GM06990 (cell line): Measurements from ENCODE around the gene CDC73.

Experiments
- DNase-seq: peaks from one replicate; pipeline ENCODE4 v3.0.0-alpha.2; 2011; ENCODE audit not compliant: insufficient read length; ENCODE audit errors: extremely low read depth
- H3K27me3 ChIP-seq: replicated peaks from 2 replicates; pipeline ENCODE4 v1.6.0; 2011; ENCODE audit warnings: low read length; ENCODE audit not compliant: control insufficient read depth, insufficient read depth
- H3K36me3 ChIP-seq: 2 replicates; pipeline ENCODE4 v1.5.1; 2011; ENCODE audit warnings: low read length; ENCODE audit not compliant: control insufficient read depth, insufficient read depth
- H3K4me3 ChIP-seq: replicated peaks from 2 replicates; pipeline ENCODE4 v1.5.1; 2011; ENCODE audit warnings: low read depth, mild to moderate bottlenecking, control low read depth, low read length
- TF ChIP-seq, protein P1 (sequence below): IDR thresholded peaks from 2 replicates; pipeline ENCODE4 v1.5.1; 2011; ENCODE audit warnings: low read length, control low read depth, mild to moderate bottlenecking, inconsistent platforms; ENCODE audit not compliant: insufficient read depth, poor library complexity, severe bottlenecking

Gene CDC73

DNA sequence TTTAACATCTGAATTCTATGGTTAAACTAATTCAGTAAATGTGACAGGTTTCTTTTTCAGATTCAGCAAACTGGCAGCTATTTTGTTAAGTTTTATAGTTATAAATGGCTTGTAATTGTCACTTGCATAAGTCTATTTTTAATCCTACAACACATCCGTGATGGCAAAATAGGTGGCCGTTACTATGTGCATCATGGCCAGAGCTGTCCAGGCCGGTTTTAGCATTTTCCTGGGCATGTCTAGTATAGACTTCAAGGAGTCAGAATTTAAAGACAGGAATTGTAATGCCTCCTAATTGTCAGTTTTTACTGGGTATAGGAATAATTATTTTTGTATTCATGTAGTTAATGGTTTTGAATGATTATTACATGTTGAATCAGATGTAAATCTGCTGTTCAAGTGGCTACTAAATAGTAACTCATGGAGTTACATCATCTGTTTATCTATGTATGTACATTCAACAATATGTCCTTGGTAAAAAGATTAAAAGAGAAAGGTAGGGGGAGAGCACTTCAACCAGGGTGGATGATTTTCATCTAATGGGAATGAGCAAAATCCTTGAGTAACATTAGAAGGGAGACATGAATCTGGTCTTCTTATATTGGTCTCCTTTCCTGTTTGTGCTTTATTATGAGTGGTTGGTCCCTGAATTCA, 67.7 kb downstream of the CDC73 start:
- DNase-seq, result no peak
- no peaks in the 10 kb centered on the region for H3K27me3 ChIP-seq
- H3K36me3 ChIP-seq, result no peaks in the 10 kb centered on the region; the same call in 1 of the 2 replicates
- H3K4me3 ChIP-seq, result no peak overlapping the region
- TF ChIP-seq, protein P1, sequence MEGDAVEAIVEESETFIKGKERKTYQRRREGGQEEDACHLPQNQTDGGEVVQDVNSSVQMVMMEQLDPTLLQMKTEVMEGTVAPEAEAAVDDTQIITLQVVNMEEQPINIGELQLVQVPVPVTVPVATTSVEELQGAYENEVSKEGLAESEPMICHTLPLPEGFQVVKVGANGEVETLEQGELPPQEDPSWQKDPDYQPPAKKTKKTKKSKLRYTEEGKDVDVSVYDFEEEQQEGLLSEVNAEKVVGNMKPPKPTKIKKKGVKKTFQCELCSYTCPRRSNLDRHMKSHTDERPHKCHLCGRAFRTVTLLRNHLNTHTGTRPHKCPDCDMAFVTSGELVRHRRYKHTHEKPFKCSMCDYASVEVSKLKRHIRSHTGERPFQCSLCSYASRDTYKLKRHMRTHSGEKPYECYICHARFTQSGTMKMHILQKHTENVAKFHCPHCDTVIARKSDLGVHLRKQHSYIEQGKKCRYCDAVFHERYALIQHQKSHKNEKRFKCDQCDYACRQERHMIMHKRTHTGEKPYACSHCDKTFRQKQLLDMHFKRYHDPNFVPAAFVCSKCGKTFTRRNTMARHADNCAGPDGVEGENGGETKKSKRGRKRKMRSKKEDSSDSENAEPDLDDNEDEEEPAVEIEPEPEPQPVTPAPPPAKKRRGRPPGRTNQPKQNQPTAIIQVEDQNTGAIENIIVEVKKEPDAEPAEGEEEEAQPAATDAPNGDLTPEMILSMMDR, result no peak

DNA sequence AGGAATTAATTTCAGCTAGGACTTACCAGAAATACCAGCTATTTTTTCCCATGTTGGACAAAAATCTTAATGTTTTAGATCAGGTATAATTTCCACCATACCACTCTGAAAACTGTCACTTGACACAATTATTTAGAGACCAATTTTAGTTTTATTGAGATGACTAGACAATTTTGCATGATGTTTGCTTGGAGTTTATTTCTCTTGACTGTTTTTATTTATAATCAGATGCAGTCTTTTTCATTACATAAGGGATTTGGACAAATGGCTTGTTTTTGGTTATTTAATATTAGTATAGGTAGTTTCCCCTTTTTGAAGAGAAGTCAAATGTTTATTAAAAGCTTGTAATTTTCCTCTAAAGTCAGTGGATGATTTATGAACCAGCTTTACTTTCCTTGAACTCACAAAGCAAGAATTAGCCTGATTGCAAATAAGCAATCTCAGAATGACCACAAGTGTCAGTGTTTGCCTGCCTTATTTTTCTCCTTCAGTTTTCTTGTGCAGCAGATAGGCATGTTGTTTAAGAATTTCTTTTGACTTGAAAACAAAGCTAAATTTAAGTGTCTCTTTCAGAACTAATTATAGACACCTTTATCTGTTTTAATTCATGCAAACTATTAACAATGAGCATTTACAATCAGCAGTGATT, 68.4 kb downstream of the CDC73 start:
- no peak for DNase-seq
- TF ChIP-seq, protein P1, result peak; percentile 28
- no peaks in the 10 kb centered on the region; the same call in none of the 2 replicates for H3K36me3 ChIP-seq
- no peak overlapping the region for H3K4me3 ChIP-seq
- H3K27me3 ChIP-seq, result no peaks in the 10 kb centered on the region

DNA sequence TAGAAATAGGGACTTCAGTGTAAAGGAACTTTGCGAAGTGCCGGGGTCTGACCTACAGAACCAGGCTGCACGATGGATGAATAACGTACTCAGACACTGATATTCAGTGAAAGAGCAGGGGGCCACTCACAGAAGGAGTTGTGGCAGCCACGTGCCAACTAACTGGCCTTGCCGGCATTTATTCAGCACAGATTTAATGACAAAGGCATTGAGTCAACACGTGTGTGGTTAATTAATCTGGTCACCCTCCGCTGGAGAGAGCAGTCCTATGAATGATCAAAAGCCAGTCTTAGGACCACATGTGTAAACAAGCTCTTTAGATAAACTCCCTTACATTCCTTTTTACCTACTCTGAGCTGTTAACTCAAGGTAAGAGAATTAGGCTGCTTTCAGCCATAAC, 70.8 kb downstream of the CDC73 start:
- no peaks in the 10 kb centered on the region; the same call in none of the 2 replicates for H3K36me3 ChIP-seq
- TF ChIP-seq, protein P1, result no peak
- DNase-seq, result no peak
- no peaks in the 10 kb centered on the region for H3K27me3 ChIP-seq
- H3K4me3 ChIP-seq, result no peak overlapping the region

DNA sequence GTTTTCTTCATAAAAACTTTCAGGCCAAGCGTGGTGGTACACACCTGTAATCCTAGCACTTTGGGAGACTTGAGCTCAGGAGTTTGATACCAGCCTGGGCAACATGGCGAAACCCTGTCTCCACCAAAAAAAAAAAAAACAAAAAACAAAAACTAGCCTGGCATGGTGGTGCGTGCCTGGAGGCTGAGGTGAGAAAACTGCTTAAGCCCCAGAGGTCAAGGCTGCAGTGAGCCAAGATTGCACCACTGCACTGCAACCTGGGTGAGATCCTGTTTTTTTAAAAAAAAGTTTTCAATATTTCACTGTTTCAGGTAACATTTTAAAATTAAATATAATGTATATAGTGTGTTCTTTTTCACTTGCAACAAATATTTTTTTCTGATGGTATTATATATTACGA, 78.1 kb downstream of the CDC73 start:
- no peak for DNase-seq
- TF ChIP-seq, protein P1, result no peak
- Histone ChIP-seq H3K36me3 (no peaks in the 10 kb centered on the region; the same call in 1 of the 2 replicates), H3K27me3 (no peaks in the 10 kb centered on the region), H3K4me3 (no peak overlapping the region)

DNA sequence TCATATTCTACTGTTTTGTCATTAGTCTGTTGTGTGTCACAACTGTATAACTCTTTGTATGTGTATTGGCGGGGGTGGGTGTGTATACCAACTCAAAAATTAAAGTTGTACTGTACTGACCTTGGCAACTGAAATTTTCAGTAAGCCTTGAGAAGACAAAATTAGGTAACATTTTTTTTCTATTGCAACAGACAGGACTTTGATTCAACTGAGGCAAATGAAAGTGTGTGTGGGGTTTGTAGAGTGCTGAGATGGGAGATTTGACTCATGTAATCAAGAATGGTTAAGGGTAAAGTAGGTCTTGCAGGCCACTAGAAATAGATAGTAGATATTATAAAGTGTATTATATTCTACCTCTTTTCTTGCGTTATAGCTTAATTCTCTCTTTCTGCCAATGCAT, 79.2 kb downstream of the CDC73 start:
- no peak overlapping the region for H3K4me3 ChIP-seq
- no peaks in the 10 kb centered on the region; the same call in none of the 2 replicates for H3K36me3 ChIP-seq
- H3K27me3 ChIP-seq, result no peaks in the 10 kb centered on the region
- DNase-seq, result no peak
- TF ChIP-seq, protein P1, result no peak
